CD4-positive, alpha-beta T cell (primary cell): Measurements from ENCODE around the gene PPIF. TPM values are rescaled to one million over a fixed set of nuclear protein-coding genes. Genes with fewer than 3 reads are reported as not detected.

Source experiments
- ATAC-seq: fragments of 200-7000 bp; cut with Tn5 transposase; one replicate; pipeline ENCODE4 v1.10.0; 2022; ENCODE audit warnings: mild to moderate bottlenecking; ENCODE audit not compliant: poor library complexity
- CTCF ChIA-PET: fragments of 350-600 bp; sonication (Branson Sonifier 250); formaldehyde crosslinking; loops from one replicate; lab custom pipeline; 2021; ENCODE audit warnings: antibody characterized with exemption, inconsistent platforms; lab: Charles Lee
- POLR2A ChIA-PET: fragments of 350-600 bp; sonication (Branson Sonifier 250); formaldehyde crosslinking; loops from one replicate; lab custom pipeline; 2021; ENCODE audit warnings: antibody characterized with exemption, inconsistent platforms; lab: Charles Lee
- DNase-seq, 14 experiments: peaks; one replicate each; pipeline ENCODE4 v3.0.0-alpha.2; 2013 to 2020; ENCODE audit warnings: mixed read lengths in 2 of 14
- H3K27ac ChIP-seq, 2 donors: one replicate each; pipeline versions ENCODE4 v1.5.1 to v1.7.0; 2013; ENCODE audit warnings: low read length in 2 of 2, low read depth in 1 of 2, mild to moderate bottlenecking in 1 of 2
- H3K27me3 ChIP-seq, 2 experiments: 1 replicate in 1 of 2; 2 replicates in 1 of 2; pipeline versions ENCODE4 v1.6.1 to v1.7.0; 2013; ENCODE audit warnings: low read length in 2 of 2, control low read depth in 1 of 2, mild to moderate bottlenecking in 1 of 2, moderate library complexity in 1 of 2; ENCODE audit not compliant: insufficient read depth in 2 of 2, control insufficient read depth in 1 of 2
- H3K36me3 ChIP-seq: one replicate; pipeline ENCODE4 v1.6.1; 2013; ENCODE audit warnings: low read length, control low read depth; ENCODE audit not compliant: insufficient read depth
- H3K4me1 ChIP-seq: one replicate; pipeline ENCODE4 v1.6.1; 2013; ENCODE audit warnings: low read length, control low read depth; ENCODE audit not compliant: insufficient read depth
- H3K4me3 ChIP-seq: one replicate; pipeline ENCODE4 v1.5.1; 2013; ENCODE audit warnings: mild to moderate bottlenecking, low read length, moderate library complexity
- H3K9me3 ChIP-seq, 2 experiments: 1 replicate in 1 of 2; 2 replicates in 1 of 2; pipeline versions ENCODE4 v1.6.1 to v1.7.0; 2013; ENCODE audit warnings: low read length in 2 of 2, mild to moderate bottlenecking in 2 of 2, control low read depth in 1 of 2, moderate library complexity in 1 of 2; ENCODE audit not compliant: control insufficient read depth in 1 of 2, insufficient read depth in 1 of 2
- H3K27ac Mint-ChIP-seq: one replicate; pipeline ENCODE4 v1.8.0; 2020; ENCODE audit warnings: mixed read lengths
- H3K27me3 Mint-ChIP-seq: one replicate; pipeline ENCODE4 v1.8.0; 2021; ENCODE audit warnings: mixed read lengths
- H3K36me3 Mint-ChIP-seq: one replicate; pipeline ENCODE4 v1.8.0; 2021; ENCODE audit warnings: low read depth, mixed read lengths
- H3K4me1 Mint-ChIP-seq: one replicate; pipeline ENCODE4 v1.8.0; 2021; ENCODE audit warnings: low read depth, mixed read lengths
- H3K4me3 Mint-ChIP-seq: one replicate; pipeline ENCODE4 v1.8.0; 2020; ENCODE audit warnings: mild to moderate bottlenecking, mixed read lengths
- H3K9me3 Mint-ChIP-seq: one replicate; pipeline ENCODE4 v1.8.0; 2020; ENCODE audit warnings: mixed read lengths
- CTCF ChIP-seq: fragments of 200-600 bp; IDR thresholded peaks from one replicate; pipeline ENCODE4 v1.8.0; 2022; ENCODE audit warnings: antibody characterized with exemption, mild to moderate bottlenecking
- intact Hi-C, 2 experiments: fragments of 100-400 bp; cut with DNase I in 1 of 2; cut with micrococcal nuclease in 1 of 2; formaldehyde crosslinking; loops; one replicate each; pipeline versions ENCODE4 v1.15.1 to v1.9.0; 2023 to 2025; cut with DNase I, micrococcal nuclease
- total RNA-seq, 174 experiments: library from RNA in 2 of 174; stranded (reverse) in 2 of 174; gene quantifications; one replicate each; pipeline ENCODE4 v1.2.3 and lab custom pipeline; 2021 to 2026

The PPIF gene
- total RNA-seq, 2 experiments from 2014 or later: 42.4 to 42.7 TPM

GRCh38 chr10:79404690-79405131 lies 57.4 kb downstream of the PPIF start:
- CTCF ChIA-PET: no interaction called here
- peaks cover 3% of the 10 kb centered on the region for H3K4me1 ChIP-seq
- H3K9me3 ChIP-seq: no peaks in the 10 kb centered on the region
- intact Hi-C loops: no loop called here
- TF ChIP-seq CTCF: no peak
- H3K27me3 ChIP-seq: no peaks in the 10 kb centered on the region
- POLR2A ChIA-PET: no interaction called here
- H3K27me3 Mint-ChIP-seq: no peaks in the 10 kb centered on the region
- no peaks in the 10 kb centered on the region for H3K36me3 Mint-ChIP-seq
- no peak for DNase-seq
- no peak overlapping the region for H3K4me3 ChIP-seq
- H3K27ac Mint-ChIP-seq: no peak overlapping the region
- no peak overlapping the region for H3K27ac ChIP-seq
- no peaks in the 10 kb centered on the region for H3K36me3 ChIP-seq
- H3K9me3 Mint-ChIP-seq: no peaks in the 10 kb centered on the region
- no peak overlapping the region for H3K4me3 Mint-ChIP-seq
- H3K4me1 Mint-ChIP-seq: no peaks in the 10 kb centered on the region
- no peak for ATAC-seq

Other genes with a start within 250 kb of the PPIF start
- under 1 TPM; 0.67 to 0.85 TPM for gene ZCCHC24, start 98.2 kb downstream of the PPIF start, total RNA-seq
- gene EIF5AL1, start 165.1 kb downstream of the PPIF start, total RNA-seq: under 1 TPM; 0.11 to 0.14 TPM
- not detected for gene SFTPA2, start 212.9 kb downstream of the PPIF start, total RNA-seq